Activated CD4-positive, alpha-beta memory T cell treated with anti-CD3 and anti-CD28 coated beads for 36 hours (primary cell): ENCODE data around the gene PRRT4. TPM values are rescaled to one million over a fixed set of nuclear protein-coding genes. Genes with fewer than 3 reads are reported as not detected.
A peak's percentile ranks its signal among the peaks of the same experiment; 100 is the strongest.

Source experiments
- CTCF ChIA-PET: fragments of 350-600 bp; sonication (Branson Sonifier 250); formaldehyde crosslinking; loops from one replicate; lab custom pipeline; 2021; ENCODE audit warnings: antibody characterized with exemption, inconsistent platforms; lab: Charles Lee
- POLR2A ChIA-PET: fragments of 350-600 bp; sonication (Branson Sonifier 250); formaldehyde crosslinking; loops from one replicate; lab custom pipeline; 2021; ENCODE audit warnings: antibody characterized with exemption; lab: Charles Lee
- DNase-seq: peaks from one replicate; pipeline ENCODE4 v3.0.0-alpha.2; 2020
- H3K27ac Mint-ChIP-seq: one replicate; pipeline ENCODE4 v1.8.0; 2021; ENCODE audit warnings: mixed read lengths
- H3K27me3 Mint-ChIP-seq: one replicate; pipeline ENCODE4 v1.8.0; 2021; ENCODE audit warnings: mixed read lengths
- H3K36me3 Mint-ChIP-seq: one replicate; pipeline ENCODE4 v1.8.0; 2021; ENCODE audit warnings: mixed read lengths
- H3K4me1 Mint-ChIP-seq: one replicate; pipeline ENCODE4 v1.8.0; 2021; ENCODE audit warnings: low read depth, mixed read lengths
- H3K4me3 Mint-ChIP-seq: one replicate; pipeline ENCODE4 v1.8.0; 2021; ENCODE audit warnings: mild to moderate bottlenecking, mixed read lengths
- H3K9me3 Mint-ChIP-seq: one replicate; pipeline ENCODE4 v1.8.0; 2021; ENCODE audit warnings: mixed read lengths
- intact Hi-C: fragments of 100-400 bp; cut with micrococcal nuclease; formaldehyde crosslinking; loops from one replicate; pipeline ENCODE4 v1.15.1; 2023
- total RNA-seq, 2 experiments: library from RNA; stranded (reverse); gene quantifications; one replicate each; pipeline ENCODE4 v1.2.3, GENCODE V29; 2021

The PRRT4 gene
- total RNA-seq, 2 experiments from 2014 or later: 0.10 to 0.12 TPM

- DNase-seq: no peak
- no peak overlapping the region for H3K27ac Mint-ChIP-seq
- H3K4me1 Mint-ChIP-seq: peaks cover 21% of the 10 kb centered on the region
- CTCF ChIA-PET: interaction anchor here (1.3 to 4.7 kb wide), 2 partner anchors 18 to 23 kb away, joined by 4 to 15 read pairs; no protein-coding TSS in a partner anchor
- POLR2A ChIA-PET: no interaction called here
- no peak overlapping the region for H3K4me3 Mint-ChIP-seq
- H3K27me3 Mint-ChIP-seq: peaks cover 44% of the 10 kb centered on the region
- intact Hi-C loops: no loop called here
- H3K36me3 Mint-ChIP-seq: no peaks in the 10 kb centered on the region
- H3K9me3 Mint-ChIP-seq: no peaks in the 10 kb centered on the region
Observed at GRCh38 chr7:128365432-128365831, 3.9 kb upstream of the PRRT4 start.

- no peaks in the 10 kb centered on the region for H3K9me3 Mint-ChIP-seq
- peaks cover 21% of the 10 kb centered on the region for H3K4me1 Mint-ChIP-seq
- H3K27ac Mint-ChIP-seq: no peak overlapping the region
- H3K36me3 Mint-ChIP-seq: no peaks in the 10 kb centered on the region
- POLR2A ChIA-PET: no interaction called here
- H3K27me3 Mint-ChIP-seq: peaks cover 47% of the 10 kb centered on the region
- CTCF ChIA-PET: interaction anchor here (1.0 to 1.6 kb wide), 3 partner anchors 17 to 24 kb away, joined by 4 to 6 read pairs (median 6); no protein-coding TSS in a partner anchor
- no peak overlapping the region for H3K4me3 Mint-ChIP-seq
- intact Hi-C loops: loop anchor here (5.0 kb wide), 1 partner anchor 333 kb away; no protein-coding TSS in a partner anchor
- no peak for DNase-seq
Observed at GRCh38 chr7:128364166-128364870, 2.8 kb upstream of the PRRT4 start.

- no peaks in the 10 kb centered on the region for H3K9me3 Mint-ChIP-seq
- H3K27ac Mint-ChIP-seq: no peak overlapping the region
- H3K4me1 Mint-ChIP-seq: peaks cover 21% of the 10 kb centered on the region
- ChIA-PET POLR2A (no interaction called here), CTCF (interaction anchor here (1.0 to 7.2 kb wide), 9 partner anchors 10 to 90 kb away, joined by 3 to 48 read pairs (median 4); no protein-coding TSS in a partner anchor)
- no peak overlapping the region for H3K4me3 Mint-ChIP-seq
- H3K36me3 Mint-ChIP-seq: no peaks in the 10 kb centered on the region
- no peak for DNase-seq
- H3K27me3 Mint-ChIP-seq: peaks cover 47% of the 10 kb centered on the region
- intact Hi-C loops: loop anchor here (2.0 to 5.0 kb wide), 2 partner anchors 16 to 334 kb away; no protein-coding TSS in a partner anchor
Observed at GRCh38 chr7:128363261-128363721, 1.8 kb upstream of the PRRT4 start.

GRCh38 chr7:128362670-128363069 is 1.2 kb upstream of the PRRT4 start:
- no peak for DNase-seq
- ChIA-PET POLR2A (no interaction called here), CTCF (interaction anchor here (1.0 to 7.2 kb wide), 10 partner anchors 10 to 91 kb away, joined by 3 to 48 read pairs (median 4); no protein-coding TSS in a partner anchor)
- no peaks in the 10 kb centered on the region for H3K9me3 Mint-ChIP-seq
- no peaks in the 10 kb centered on the region for H3K36me3 Mint-ChIP-seq
- peak overlapping the region; percentile 69 for H3K4me3 Mint-ChIP-seq
- intact Hi-C loops: loop anchor here (2.0 to 5.0 kb wide), 2 partner anchors 16 to 335 kb away; no protein-coding TSS in a partner anchor
- H3K27ac Mint-ChIP-seq: no peak overlapping the region
- peaks cover 21% of the 10 kb centered on the region for H3K4me1 Mint-ChIP-seq
- H3K27me3 Mint-ChIP-seq: peaks cover 47% of the 10 kb centered on the region

- H3K27me3 Mint-ChIP-seq: peaks cover 32% of the 10 kb centered on the region
- ChIA-PET CTCF (interaction anchor here (1.3 to 7.2 kb wide), 3 partner anchors 12 to 27 kb away, joined by 7 to 48 read pairs (median 25); no protein-coding TSS in a partner anchor), POLR2A (no interaction called here)
- H3K9me3 Mint-ChIP-seq: no peaks in the 10 kb centered on the region
- intact Hi-C loops: loop anchor here (5.0 kb wide), 1 partner anchor 337 kb away; no protein-coding TSS in a partner anchor
- no peaks in the 10 kb centered on the region for H3K36me3 Mint-ChIP-seq
- H3K4me3 Mint-ChIP-seq: no peak overlapping the region
- DNase-seq: no peak
- no peak overlapping the region for H3K27ac Mint-ChIP-seq
- H3K4me1 Mint-ChIP-seq: peaks cover 21% of the 10 kb centered on the region
Observed at GRCh38 chr7:128360359-128360678, 1.2 kb downstream of the PRRT4 start.

- Mint-ChIP-seq H3K27me3 (peaks cover 32% of the 10 kb centered on the region), H3K9me3 (no peaks in the 10 kb centered on the region), H3K4me3 (no peak overlapping the region), H3K4me1 (peaks cover 21% of the 10 kb centered on the region), H3K27ac (no peak overlapping the region), H3K36me3 (no peaks in the 10 kb centered on the region)
- POLR2A ChIA-PET: no interaction called here
- CTCF ChIA-PET: interaction anchor here (1.3 to 7.2 kb wide), 3 partner anchors 12 to 28 kb away, joined by 7 to 48 read pairs (median 25); no protein-coding TSS in a partner anchor
- intact Hi-C loops: loop anchor here (5.0 kb wide), 1 partner anchor 337 kb away; no protein-coding TSS in a partner anchor
- DNase-seq: no peak
Observed at GRCh38 chr7:128359939-128360338, 1.6 kb downstream of the PRRT4 start.

- peaks cover 21% of the 10 kb centered on the region for H3K4me1 Mint-ChIP-seq
- intact Hi-C loops: no loop called here
- no peaks in the 10 kb centered on the region for H3K36me3 Mint-ChIP-seq
- DNase-seq: no peak
- H3K27me3 Mint-ChIP-seq: peaks cover 29% of the 10 kb centered on the region
- ChIA-PET POLR2A (no interaction called here), CTCF (interaction anchor here (4.7 to 7.2 kb wide), 2 partner anchors 11 to 28 kb away, joined by 25 to 48 read pairs; no protein-coding TSS in a partner anchor)
- H3K9me3 Mint-ChIP-seq: no peaks in the 10 kb centered on the region
- H3K4me3 Mint-ChIP-seq: no peak overlapping the region
- H3K27ac Mint-ChIP-seq: no peak overlapping the region
Observed at GRCh38 chr7:128359336-128359735, 2.2 kb downstream of the PRRT4 start.

- Mint-ChIP-seq H3K4me3 (no peak overlapping the region), H3K27ac (no peak overlapping the region), H3K27me3 (peaks cover 29% of the 10 kb centered on the region), H3K4me1 (peaks cover 21% of the 10 kb centered on the region), H3K36me3 (no peaks in the 10 kb centered on the region), H3K9me3 (no peaks in the 10 kb centered on the region)
- DNase-seq: no peak
- POLR2A ChIA-PET: interaction anchor here (1.2 kb wide), 1 partner anchor 14 kb away, joined by 5 read pairs; the partner anchor contains the start of gene RBM28
- intact Hi-C loops: no loop called here
- CTCF ChIA-PET: interaction anchor here (1.0 to 7.2 kb wide), 5 partner anchors 10 to 97 kb away, joined by 3 to 48 read pairs (median 5); no protein-coding TSS in a partner anchor
Observed at GRCh38 chr7:128358233-128358632, 3.3 kb downstream of the PRRT4 start.

- intact Hi-C loops: no loop called here
- peaks cover 14% of the 10 kb centered on the region for H3K4me1 Mint-ChIP-seq
- peaks cover 27% of the 10 kb centered on the region for H3K27me3 Mint-ChIP-seq
- H3K9me3 Mint-ChIP-seq: no peaks in the 10 kb centered on the region
- CTCF ChIA-PET: interaction anchor here (0.6 to 7.2 kb wide), 6 partner anchors 9 to 98 kb away, joined by 3 to 48 read pairs (median 4); no protein-coding TSS in a partner anchor
- no peak overlapping the region for H3K4me3 Mint-ChIP-seq
- no peak overlapping the region for H3K27ac Mint-ChIP-seq
- DNase-seq: no peak
- POLR2A ChIA-PET: interaction anchor here (1.2 kb wide), 1 partner anchor 13 kb away, joined by 5 read pairs; the partner anchor contains the start of gene RBM28
- no peaks in the 10 kb centered on the region for H3K36me3 Mint-ChIP-seq
Observed at GRCh38 chr7:128357217-128357613, 4.3 kb downstream of the PRRT4 start.

- Mint-ChIP-seq H3K4me3 (no peak overlapping the region), H3K27me3 (peaks cover 22% of the 10 kb centered on the region), H3K36me3 (no peaks in the 10 kb centered on the region), H3K27ac (no peak overlapping the region), H3K9me3 (no peaks in the 10 kb centered on the region), H3K4me1 (peaks cover 8% of the 10 kb centered on the region)
- ChIA-PET CTCF (interaction anchor here (1.4 to 7.2 kb wide), 4 partner anchors 9 to 71 kb away, joined by 5 to 48 read pairs (median 30); no protein-coding TSS in a partner anchor), POLR2A (no interaction called here)
- DNase-seq: no peak
- intact Hi-C loops: no loop called here
Observed at GRCh38 chr7:128356546-128357216, 4.8 kb downstream of the PRRT4 start.

- Mint-ChIP-seq H3K36me3 (no peaks in the 10 kb centered on the region), H3K27ac (no peak overlapping the region), H3K4me3 (no peak overlapping the region), H3K27me3 (peaks cover 30% of the 10 kb centered on the region), H3K9me3 (no peaks in the 10 kb centered on the region), H3K4me1 (peaks cover 5% of the 10 kb centered on the region)
- POLR2A ChIA-PET: no interaction called here
- intact Hi-C loops: no loop called here
- CTCF ChIA-PET: interaction anchor here (0.7 to 4.2 kb wide), 6 partner anchors 9 to 34 kb away, joined by 3 to 36 read pairs (median 4); partner anchors contain the start of gene RBM28
- DNase-seq: no peak
Observed at GRCh38 chr7:128353610-128354009, 7.9 kb downstream of the PRRT4 start.
